ENCODE measurements around the gene COX20.

DNA sequence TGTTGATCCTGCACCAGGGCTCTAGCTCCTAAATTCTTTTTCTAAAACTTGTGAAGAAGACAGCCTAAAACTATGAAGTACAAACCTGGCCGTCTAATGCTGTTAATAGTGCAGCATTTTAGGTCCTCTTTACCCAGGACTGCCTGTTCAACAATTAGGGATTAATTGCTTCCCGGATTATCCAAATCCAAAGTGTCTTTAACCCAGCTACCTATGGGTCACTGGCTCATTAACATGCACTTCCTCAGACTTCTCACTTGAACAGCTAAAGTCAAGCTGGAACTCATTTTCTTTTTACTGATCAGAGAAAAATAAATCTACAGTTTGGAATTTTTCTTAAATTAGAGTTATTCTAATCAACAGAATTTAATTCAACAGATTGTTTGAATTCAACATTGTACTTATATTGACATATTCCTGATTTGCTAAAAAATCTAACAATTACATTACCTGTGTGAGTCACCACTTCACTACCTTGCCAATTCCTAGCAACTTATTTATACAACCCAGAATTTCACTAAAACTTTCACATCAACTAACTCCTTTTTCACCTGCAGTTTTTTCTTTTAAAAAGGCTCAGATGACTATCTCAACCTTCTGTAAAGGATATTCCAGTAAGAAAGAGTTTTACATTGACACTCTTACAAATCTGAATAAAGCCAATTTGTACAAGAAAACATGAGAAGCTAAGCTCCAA, 25.6 kb downstream of the COX20 start:
- TF ChIP-seq, protein P1, sequence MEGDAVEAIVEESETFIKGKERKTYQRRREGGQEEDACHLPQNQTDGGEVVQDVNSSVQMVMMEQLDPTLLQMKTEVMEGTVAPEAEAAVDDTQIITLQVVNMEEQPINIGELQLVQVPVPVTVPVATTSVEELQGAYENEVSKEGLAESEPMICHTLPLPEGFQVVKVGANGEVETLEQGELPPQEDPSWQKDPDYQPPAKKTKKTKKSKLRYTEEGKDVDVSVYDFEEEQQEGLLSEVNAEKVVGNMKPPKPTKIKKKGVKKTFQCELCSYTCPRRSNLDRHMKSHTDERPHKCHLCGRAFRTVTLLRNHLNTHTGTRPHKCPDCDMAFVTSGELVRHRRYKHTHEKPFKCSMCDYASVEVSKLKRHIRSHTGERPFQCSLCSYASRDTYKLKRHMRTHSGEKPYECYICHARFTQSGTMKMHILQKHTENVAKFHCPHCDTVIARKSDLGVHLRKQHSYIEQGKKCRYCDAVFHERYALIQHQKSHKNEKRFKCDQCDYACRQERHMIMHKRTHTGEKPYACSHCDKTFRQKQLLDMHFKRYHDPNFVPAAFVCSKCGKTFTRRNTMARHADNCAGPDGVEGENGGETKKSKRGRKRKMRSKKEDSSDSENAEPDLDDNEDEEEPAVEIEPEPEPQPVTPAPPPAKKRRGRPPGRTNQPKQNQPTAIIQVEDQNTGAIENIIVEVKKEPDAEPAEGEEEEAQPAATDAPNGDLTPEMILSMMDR (IDR thresholded peaks at IDR 0.05; ENCODE audit: poor library complexity, severe bottlenecking): no peak
- TF ChIP-seq RAD21 (conservative IDR thresholded peaks at IDR 0.05) (no peak), POLR2AphosphoS5 (IDR thresholded peaks at IDR 0.05) (no peak), EP300 (conservative IDR thresholded peaks at IDR 0.05; ENCODE audit: poor library complexity, severe bottlenecking) (no peak), EZH2 (IDR thresholded peaks at IDR 0.05; ENCODE audit: borderline replicate concordance, insufficient read depth, low read length, poor library complexity, severe bottlenecking) (no peak), TAF1 (IDR thresholded peaks at IDR 0.05; ENCODE audit: low read depth) (no peak), MXI1 (conservative IDR thresholded peaks at IDR 0.05; ENCODE audit: poor library complexity, severe bottlenecking) (no peak)
- TF ChIP-seq, protein P2, sequence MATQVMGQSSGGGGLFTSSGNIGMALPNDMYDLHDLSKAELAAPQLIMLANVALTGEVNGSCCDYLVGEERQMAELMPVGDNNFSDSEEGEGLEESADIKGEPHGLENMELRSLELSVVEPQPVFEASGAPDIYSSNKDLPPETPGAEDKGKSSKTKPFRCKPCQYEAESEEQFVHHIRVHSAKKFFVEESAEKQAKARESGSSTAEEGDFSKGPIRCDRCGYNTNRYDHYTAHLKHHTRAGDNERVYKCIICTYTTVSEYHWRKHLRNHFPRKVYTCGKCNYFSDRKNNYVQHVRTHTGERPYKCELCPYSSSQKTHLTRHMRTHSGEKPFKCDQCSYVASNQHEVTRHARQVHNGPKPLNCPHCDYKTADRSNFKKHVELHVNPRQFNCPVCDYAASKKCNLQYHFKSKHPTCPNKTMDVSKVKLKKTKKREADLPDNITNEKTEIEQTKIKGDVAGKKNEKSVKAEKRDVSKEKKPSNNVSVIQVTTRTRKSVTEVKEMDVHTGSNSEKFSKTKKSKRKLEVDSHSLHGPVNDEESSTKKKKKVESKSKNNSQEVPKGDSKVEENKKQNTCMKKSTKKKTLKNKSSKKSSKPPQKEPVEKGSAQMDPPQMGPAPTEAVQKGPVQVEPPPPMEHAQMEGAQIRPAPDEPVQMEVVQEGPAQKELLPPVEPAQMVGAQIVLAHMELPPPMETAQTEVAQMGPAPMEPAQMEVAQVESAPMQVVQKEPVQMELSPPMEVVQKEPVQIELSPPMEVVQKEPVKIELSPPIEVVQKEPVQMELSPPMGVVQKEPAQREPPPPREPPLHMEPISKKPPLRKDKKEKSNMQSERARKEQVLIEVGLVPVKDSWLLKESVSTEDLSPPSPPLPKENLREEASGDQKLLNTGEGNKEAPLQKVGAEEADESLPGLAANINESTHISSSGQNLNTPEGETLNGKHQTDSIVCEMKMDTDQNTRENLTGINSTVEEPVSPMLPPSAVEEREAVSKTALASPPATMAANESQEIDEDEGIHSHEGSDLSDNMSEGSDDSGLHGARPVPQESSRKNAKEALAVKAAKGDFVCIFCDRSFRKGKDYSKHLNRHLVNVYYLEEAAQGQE (IDR thresholded peaks at IDR 0.05; ENCODE audit: borderline replicate concordance): no peak
